Glutamatergic neuron (in vitro differentiated cells): ENCODE data around the gene SKI. TPM values are rescaled to one million over a fixed set of nuclear protein-coding genes. Genes with fewer than 3 reads are reported as not detected.
"Not testable (repeated sequence)": the region's sequence is repeated elsewhere in the genome, so short reads cannot be mapped to it uniquely, and the experiment has no call there.

ENCODE experiments used
- DNase-seq: peaks from one replicate; pipeline ENCODE4 v3.0.0; 2022
- H3K27ac Mint-ChIP-seq: one replicate; pipeline ENCODE4 v1.8.0; 2020; ENCODE audit warnings: mild to moderate bottlenecking, mixed read lengths, inconsistent platforms; ENCODE audit not compliant: unreplicated experiment
- H3K27me3 Mint-ChIP-seq: one replicate; pipeline ENCODE4 v1.8.0; 2020; ENCODE audit warnings: mild to moderate bottlenecking, moderate library complexity, mixed read lengths, inconsistent platforms; ENCODE audit not compliant: unreplicated experiment
- H3K36me3 Mint-ChIP-seq: one replicate; pipeline ENCODE4 v1.8.0; 2020; ENCODE audit warnings: mild to moderate bottlenecking, mixed read lengths, inconsistent platforms; ENCODE audit not compliant: unreplicated experiment
- H3K4me1 Mint-ChIP-seq: one replicate; pipeline ENCODE4 v1.8.0; 2020; ENCODE audit warnings: mild to moderate bottlenecking, low read depth, mixed read lengths, inconsistent platforms; ENCODE audit not compliant: unreplicated experiment
- H3K4me3 Mint-ChIP-seq: one replicate; pipeline ENCODE4 v1.8.0; 2020; ENCODE audit warnings: mild to moderate bottlenecking, mixed read lengths, inconsistent platforms; ENCODE audit not compliant: unreplicated experiment
- H3K9me3 Mint-ChIP-seq: one replicate; pipeline ENCODE4 v1.8.0; 2020; ENCODE audit warnings: mild to moderate bottlenecking, moderate library complexity, mixed read lengths, inconsistent platforms; ENCODE audit not compliant: unreplicated experiment
- CTCF ChIP-seq: fragments of 200-600 bp; sonication (generic); IDR thresholded peaks from one replicate; pipeline ENCODE4 v1.5.0; 2021; ENCODE audit not compliant: partially characterized antibody, unreplicated experiment
- total RNA-seq: library from RNA; stranded (reverse); fragmentation: NEBNext Ultra II Directional; extraction: Animal tissue kit (Norgen Biotek cat#: 25700); gene quantifications from one replicate; pipeline ENCODE4 v1.2.1, GENCODE V29; 2021; ENCODE audit not compliant: unreplicated experiment

SKI gene
- total RNA-seq, 1 donor from 2014 or later, result 143 TPM

GRCh38 chr1:2258122-2258681 is 30.1 kb downstream of the SKI start:
- no peak for TF ChIP-seq CTCF
- peaks cover 40% of the 10 kb centered on the region for H3K4me1 Mint-ChIP-seq
- peak overlapping the region; percentile 50 for H3K27ac Mint-ChIP-seq

GRCh38 chr1:2258996-2259395 is 30.9 kb downstream of the SKI start:
- Mint-ChIP-seq H3K36me3 (no peaks in the 10 kb centered on the region), H3K9me3 (peaks cover 4% of the 10 kb centered on the region), H3K4me3 (peak overlapping the region; percentile 13), H3K4me1 (peaks cover 33% of the 10 kb centered on the region), H3K27me3 (peaks cover 7% of the 10 kb centered on the region), H3K27ac (peak overlapping the region; percentile 83)
- DNase-seq, result peak; percentile 9
- TF ChIP-seq CTCF, result no peak

More at GRCh38 chr1:2258122-2258681, 30.1 kb downstream of the SKI start:
- peak overlapping the region; percentile 40 for H3K4me3 Mint-ChIP-seq
- no peaks in the 10 kb centered on the region for H3K36me3 Mint-ChIP-seq
- H3K9me3 Mint-ChIP-seq, result peaks cover 11% of the 10 kb centered on the region
- DNase-seq, result peak; percentile 15
- peaks cover 12% of the 10 kb centered on the region for H3K27me3 Mint-ChIP-seq

- H3K27ac Mint-ChIP-seq, result peak overlapping the region; percentile 83
- H3K4me3 Mint-ChIP-seq, result peak overlapping the region; percentile 36
- peaks cover 33% of the 10 kb centered on the region for H3K4me1 Mint-ChIP-seq
- no peak for TF ChIP-seq CTCF
- H3K36me3 Mint-ChIP-seq, result no peaks in the 10 kb centered on the region
- DNase-seq, result peak; percentile 27
- H3K27me3 Mint-ChIP-seq, result peaks cover 9% of the 10 kb centered on the region
- peaks cover 6% of the 10 kb centered on the region for H3K9me3 Mint-ChIP-seq
Observed at GRCh38 chr1:2259668-2260402, 31.7 kb downstream of the SKI start.

GRCh38 chr1:2260470-2260869 is 32.4 kb downstream of the SKI start:
- not testable (repeated sequence) for H3K27me3 Mint-ChIP-seq, DNase-seq, H3K36me3 Mint-ChIP-seq
- Mint-ChIP-seq H3K4me1 (peaks cover 39% of the 10 kb centered on the region), H3K4me3 (peak overlapping the region; percentile 5), H3K27ac (peak overlapping the region; percentile 83), H3K9me3 (peaks cover 10% of the 10 kb centered on the region)

- Mint-ChIP-seq H3K4me3 (no peak overlapping the region), H3K27me3 (peaks cover 9% of the 10 kb centered on the region), H3K9me3 (peaks cover 11% of the 10 kb centered on the region), H3K27ac (no peak overlapping the region), H3K36me3 (no peaks in the 10 kb centered on the region), H3K4me1 (peaks cover 40% of the 10 kb centered on the region)
- no peak for TF ChIP-seq CTCF
- DNase-seq, result no peak
Observed at GRCh38 chr1:2260917-2261316, 32.8 kb downstream of the SKI start.

- Mint-ChIP-seq H3K4me1 (peaks cover 45% of the 10 kb centered on the region), H3K9me3 (peaks cover 14% of the 10 kb centered on the region)
- not testable (repeated sequence) for H3K27ac Mint-ChIP-seq, DNase-seq, H3K36me3 Mint-ChIP-seq, H3K27me3 Mint-ChIP-seq, H3K4me3 Mint-ChIP-seq
Observed at GRCh38 chr1:2261476-2262395, 33.6 kb downstream of the SKI start.
